SK-MEL-5 (cell line): Measurements from ENCODE around the gene RNF133. TPM values are rescaled to one million over a fixed set of nuclear protein-coding genes. Genes with fewer than 3 reads are reported as not detected.

Experiments used
- DNase-seq: peaks from one replicate; pipeline ENCODE4 v3.0.0-alpha.2; 2016; ENCODE audit warnings: low read depth, low spot score
- in situ Hi-C: cut with HindIII; loops from 2 replicates; pipeline ENCODE4 v1.10.0; 2016; ENCODE audit warnings: low sequenced_read_pairs, high pct_unique_total_duplicates, low pct_unique_long_range_greater_than_20kb
- small RNA-seq, 2 experiments: library from RNA; depleted of rRNA; stranded (forward); fragments of <200 nt; gene quantifications; one replicate each; pipeline ENCODE3, GENCODE V24; 2014
- total RNA-seq: library from RNA; depleted of rRNA; stranded (reverse); fragments of >200 nt; shearing (Covaris generic); gene quantifications from 2 replicates; pipeline ENCODE4 v1.2.3, GENCODE V29; 2014; rRNA removed

The RNF133 gene
- total RNA-seq, 1 experiment from 2014 or later, result 0.32 TPM

DNA sequence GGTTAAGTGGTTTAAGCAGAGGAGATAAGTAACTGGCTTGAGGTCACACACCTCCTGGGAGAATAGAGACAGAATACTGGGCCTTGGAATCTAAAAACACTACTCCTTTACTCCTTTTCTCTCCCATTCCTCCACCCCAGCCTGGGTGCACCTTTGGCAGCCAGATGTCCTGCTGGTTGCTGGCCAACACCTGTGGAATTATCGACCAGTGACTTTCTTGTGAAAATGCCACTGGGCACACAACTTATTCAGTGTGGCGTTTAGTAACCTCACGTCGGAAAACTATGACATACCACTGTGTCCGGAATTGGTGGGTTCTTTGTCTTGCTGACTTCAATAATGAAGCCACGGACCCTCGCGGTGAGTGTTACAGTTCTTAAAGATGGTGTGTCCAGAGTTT lies 26.4 kb downstream of the RNF133 start:
- no peak for DNase-seq
- in situ Hi-C loops, result no loop called here

DNA sequence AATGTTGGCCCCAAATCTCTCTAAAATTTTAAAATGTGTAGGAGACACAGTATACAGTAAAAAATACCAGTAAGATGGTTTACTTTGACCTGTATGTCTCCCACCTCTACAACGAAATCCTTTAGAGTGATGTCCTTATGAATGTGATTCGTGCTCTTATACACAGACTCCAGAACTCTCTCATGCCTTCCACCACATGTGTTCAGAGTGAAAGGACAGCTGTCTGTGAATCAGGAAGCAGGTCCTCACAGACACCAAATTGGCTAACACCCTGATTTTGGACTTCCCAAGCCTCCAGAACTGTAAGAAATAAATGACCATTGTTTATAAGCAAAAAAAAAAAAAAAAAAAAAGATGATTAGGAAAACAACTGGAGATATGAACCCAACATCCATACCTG lies 35.2 kb downstream of the RNF133 start:
- in situ Hi-C loops, result no loop called here
- no peak for DNase-seq

DNA sequence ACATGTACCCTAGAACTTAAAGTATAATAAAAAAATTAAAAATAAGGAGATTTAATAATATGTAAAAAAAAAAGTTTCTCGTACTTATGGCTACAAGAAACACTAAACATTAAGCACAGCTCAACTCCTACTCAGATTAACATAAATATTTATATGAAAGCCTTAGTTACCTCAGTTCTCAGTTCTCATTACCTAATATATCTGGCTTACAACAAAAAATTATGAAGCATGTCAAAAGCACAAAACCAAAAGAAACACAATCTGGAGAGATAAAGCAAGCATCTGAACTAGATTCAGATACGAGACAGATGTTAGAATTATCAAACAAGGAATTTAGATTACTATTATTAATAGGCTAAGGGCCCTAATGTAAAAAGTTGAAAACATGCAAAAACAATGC lies 40.1 kb downstream of the RNF133 start:
- DNase-seq, result no peak
- in situ Hi-C loops, result no loop called here

DNA sequence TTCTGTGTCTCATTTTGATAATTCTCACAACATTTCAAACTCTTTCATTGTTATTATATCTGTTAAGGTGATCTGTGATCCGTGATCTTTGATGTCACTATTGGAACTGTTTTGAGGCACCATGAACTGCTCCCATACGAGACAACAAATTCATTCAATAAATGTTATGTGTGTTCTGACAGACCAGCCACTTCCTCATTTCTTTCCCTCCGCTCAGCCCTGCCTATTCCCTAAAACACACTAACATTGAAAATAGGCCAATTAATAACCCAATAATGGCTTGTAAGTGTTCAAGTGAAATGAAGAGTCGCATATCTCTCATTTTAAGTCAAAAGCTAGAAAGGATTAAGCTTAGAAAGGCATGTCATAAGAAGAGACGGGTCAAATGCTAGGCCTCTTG lies 45.2 kb downstream of the RNF133 start:
- no peak for DNase-seq
- in situ Hi-C loops, result no loop called here

DNA sequence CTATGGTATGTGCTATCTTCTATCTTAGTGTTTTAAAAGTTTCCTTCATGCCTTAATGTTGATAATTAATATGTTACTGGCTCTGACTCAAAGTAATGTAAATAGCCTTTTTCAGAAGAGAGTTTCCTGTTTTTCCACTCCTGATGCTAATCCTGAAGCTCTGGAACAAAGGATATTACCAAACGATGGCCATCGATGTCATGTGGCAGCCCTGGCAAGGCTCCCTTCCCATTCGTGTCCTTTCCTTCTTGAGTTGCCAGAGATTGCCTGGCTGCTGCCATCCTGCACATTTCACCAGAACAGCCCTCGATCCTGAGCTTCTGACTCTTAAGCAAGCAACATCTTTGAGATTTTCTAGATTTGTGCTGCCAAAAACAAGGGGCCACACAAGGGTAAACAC lies 46.0 kb downstream of the RNF133 start:
- no peak for DNase-seq

DNA sequence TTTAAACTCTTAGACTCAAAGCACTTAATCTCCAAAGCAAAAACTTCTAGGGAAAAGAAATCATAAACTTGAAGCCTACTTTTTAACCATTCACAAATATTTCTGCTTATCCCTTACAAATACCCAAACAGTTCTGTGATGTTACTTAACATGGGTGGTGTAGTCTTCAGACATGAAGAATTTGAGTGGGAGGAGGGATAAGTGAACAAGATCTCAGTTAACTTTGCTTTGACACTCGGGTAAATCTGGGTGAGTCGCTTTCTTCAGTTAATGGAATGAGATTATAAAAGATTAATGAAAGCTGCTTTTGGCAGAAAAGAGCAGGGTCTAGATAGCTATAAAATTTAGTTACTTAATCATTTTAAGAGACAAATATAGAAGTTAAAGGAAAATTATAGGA lies 47.5 kb downstream of the RNF133 start:
- no peak for DNase-seq
- in situ Hi-C loops, result no loop called here

More for the DNA sequence above, 46.0 kb downstream of the RNF133 start:
- in situ Hi-C loops, result no loop called here

Small RNA genes within 50 kb of the gene (small RNA-seq; reads per million reads assigned to genes)
- gene AC006463.1, result 0 reads per million in 2 experiments

Other genes with a start within 250 kb of the RNF133 start
- gene RNF148, start 3.8 kb upstream of the RNF133 start, total RNA-seq, result 0.59 and 0.61 TPM in 2 replicates
- 38.5 and 40.8 TPM in 2 replicates for gene CADPS2, start 187.3 kb upstream of the RNF133 start, total RNA-seq